ENCODE data around the gene MED26. TPM values are rescaled to one million over a fixed set of nuclear protein-coding genes. Genes with fewer than 3 reads are reported as not detected.

Gene MED26
- total and polyA plus RNA-seq, 9 of the 15 experiments (the other 6 are each of a cell fraction or from before 2014, with no cell fraction given), result 0.71 to 15.1 (median 6.2) TPM

DNA sequence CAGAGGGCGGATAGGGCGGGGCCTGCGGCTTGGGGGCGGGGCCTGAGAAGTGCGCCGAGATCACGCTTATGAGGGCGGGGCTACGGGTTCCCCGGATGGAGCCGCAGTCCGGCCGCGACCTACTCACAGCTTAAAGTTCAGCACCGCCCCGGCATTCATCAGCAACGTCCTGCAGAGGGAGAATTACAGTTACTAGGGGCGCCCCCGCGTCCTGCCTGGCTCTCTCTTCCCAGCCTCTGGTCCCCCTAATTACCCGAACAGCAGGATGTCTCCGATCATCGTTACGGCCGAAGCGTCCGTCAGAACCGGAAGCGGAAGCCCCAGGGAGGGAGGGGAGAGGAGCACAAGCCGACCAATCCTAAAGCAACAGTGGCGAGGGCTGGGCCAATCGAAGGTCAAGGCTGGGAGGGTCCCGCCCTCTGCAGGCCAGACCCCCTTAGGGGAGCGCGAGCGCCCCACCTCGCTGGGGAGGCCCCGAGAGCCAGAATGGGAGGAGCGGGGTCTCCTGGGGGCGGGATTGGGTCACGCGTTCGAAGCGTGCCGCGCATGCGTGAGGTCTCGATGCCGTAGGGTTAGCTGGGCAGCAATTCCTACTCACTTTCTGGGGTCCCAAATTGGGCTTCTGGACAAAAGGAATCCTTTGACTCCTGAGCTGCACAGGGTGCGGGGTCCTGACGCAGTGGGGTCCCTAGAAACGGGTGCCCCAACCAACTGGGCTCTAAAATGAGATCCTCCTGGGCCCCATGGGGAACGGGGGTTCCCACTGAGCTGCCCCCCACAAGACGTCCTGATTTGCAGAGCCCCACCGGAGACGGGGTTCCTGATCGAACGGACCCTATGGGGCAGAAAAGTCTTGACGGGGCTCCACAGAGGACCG lies 32.1 kb upstream of the MED26 start, which contains the start of gene SMIM7:
Gene SMIM7, minus strand, starts transcription at position 313 of the 877 bp plus-strand sequence. Its CDS starts 34 bp downstream, at position 279.
- Histone ChIP-seq H3K79me2 (ENCODE audit: control insufficient read depth, insufficient read depth, low read length) (peaks cover 36% of the 10 kb centered on the region), H3K4me1 (replicated peaks in 1 of 2; ENCODE audit: control insufficient read depth in 2 of 2, insufficient read depth in 2 of 2, low read length in 2 of 2) (peaks cover 19 to 41% of the 10 kb centered on the region in 2 experiments), H2AFZ (ENCODE audit: low read depth, low read length) (peak within 1 kb of the TSS; percentile 99), H3K9me3 (replicated peaks; ENCODE audit: control insufficient read depth, insufficient read depth, low read depth, low read length) (no peaks in the 10 kb centered on the region), H3K9me1 (ENCODE audit: control insufficient read depth, insufficient read depth, low read length) (peaks cover 6% of the 10 kb centered on the region), H3K27me3 (ENCODE audit: control insufficient read depth in 2 of 2, insufficient read depth in 2 of 2, low read length in 2 of 2) (no peaks in the 10 kb centered on the region), H3K36me3 (ENCODE audit: control insufficient read depth, insufficient read depth, low read length) (peaks cover 42% of the 10 kb centered on the region), H3K27ac (ENCODE audit: extremely low read depth, low read depth, low read length) (peak within 1 kb of the TSS; percentile 94), H3K4me2 (ENCODE audit: insufficient read depth, low read length) (peak within 1 kb of the TSS; percentile 96), H3K9ac (ENCODE audit: insufficient read depth in 1 of 2, low read depth in 2 of 2, low read length in 2 of 2) (peak within 1 kb of the TSS; percentile 89 to 94), H3K4me3 (peak within 1 kb of the TSS; percentile 87), H4K20me1 (replicated peaks; ENCODE audit: control insufficient read depth, insufficient read depth, low read length) (peaks cover 10% of the 10 kb centered on the region)
- in situ Hi-C loops (cut with MboI), result no loop called here
- ATAC-seq, result peak; percentile 99
- FAIRE-seq, result peak; percentile 98
- ChIA-PET POLR2A (interaction anchor here (0.9 to 1.1 kb wide), 2 partner anchors 10 to 11 kb away, joined by 3 to 5 read pairs; no protein-coding TSS in a partner anchor), CTCF (ENCODE audit: low intra/inter-chr PET ratio) (no interaction called here)
- intact Hi-C loops (cut with micrococcal nuclease), result no loop called here
- peak; percentile 97 to 100 (median 98) for DNase-seq (ENCODE audit: extremely low read depth in 1 of 4, low spot score in 3 of 4)
- WGBS (ENCODE audit: insufficient coverage, low coverage, missing lambda C conversion rate), result 1% methylated on average over 47 of the region's 60 CpGs
- BruUV-seq (replicated peaks), result TSS peak; percentile 77
- TF ChIP-seq PRDM10 (IDR thresholded peaks at IDR 0.05; ENCODE audit: partially characterized antibody) (peak; percentile 49), ZNF165 (CRISPR knock-in tag; IDR thresholded peaks at IDR 0.05; ENCODE audit: borderline replicate concordance) (no peak), FUS (optimal IDR thresholded peaks at IDR 0.05; ENCODE audit: low read depth, low read length) (no peak), PYGO2 (tag; IDR thresholded peaks at IDR 0.05) (no peak), NR2C2 (CRISPR knock-in tag; IDR thresholded peaks at IDR 0.05) (no peak), NR2C2 (tag; IDR thresholded peaks at IDR 0.05) (peak; percentile 96), ARHGAP35 (IDR thresholded peaks at IDR 0.05; ENCODE audit: partially characterized antibody) (no peak), KHSRP (IDR thresholded peaks at IDR 0.05) (no peak), SAFB (IDR thresholded peaks at IDR 0.05; ENCODE audit: borderline replicate concordance, low read depth, low read length) (no peak), SMARCE1 (IDR thresholded peaks at IDR 0.05) (no peak), NUFIP1 (IDR thresholded peaks at IDR 0.05; ENCODE audit: partially characterized antibody) (no peak)
- TF ChIP-seq, protein P1, sequence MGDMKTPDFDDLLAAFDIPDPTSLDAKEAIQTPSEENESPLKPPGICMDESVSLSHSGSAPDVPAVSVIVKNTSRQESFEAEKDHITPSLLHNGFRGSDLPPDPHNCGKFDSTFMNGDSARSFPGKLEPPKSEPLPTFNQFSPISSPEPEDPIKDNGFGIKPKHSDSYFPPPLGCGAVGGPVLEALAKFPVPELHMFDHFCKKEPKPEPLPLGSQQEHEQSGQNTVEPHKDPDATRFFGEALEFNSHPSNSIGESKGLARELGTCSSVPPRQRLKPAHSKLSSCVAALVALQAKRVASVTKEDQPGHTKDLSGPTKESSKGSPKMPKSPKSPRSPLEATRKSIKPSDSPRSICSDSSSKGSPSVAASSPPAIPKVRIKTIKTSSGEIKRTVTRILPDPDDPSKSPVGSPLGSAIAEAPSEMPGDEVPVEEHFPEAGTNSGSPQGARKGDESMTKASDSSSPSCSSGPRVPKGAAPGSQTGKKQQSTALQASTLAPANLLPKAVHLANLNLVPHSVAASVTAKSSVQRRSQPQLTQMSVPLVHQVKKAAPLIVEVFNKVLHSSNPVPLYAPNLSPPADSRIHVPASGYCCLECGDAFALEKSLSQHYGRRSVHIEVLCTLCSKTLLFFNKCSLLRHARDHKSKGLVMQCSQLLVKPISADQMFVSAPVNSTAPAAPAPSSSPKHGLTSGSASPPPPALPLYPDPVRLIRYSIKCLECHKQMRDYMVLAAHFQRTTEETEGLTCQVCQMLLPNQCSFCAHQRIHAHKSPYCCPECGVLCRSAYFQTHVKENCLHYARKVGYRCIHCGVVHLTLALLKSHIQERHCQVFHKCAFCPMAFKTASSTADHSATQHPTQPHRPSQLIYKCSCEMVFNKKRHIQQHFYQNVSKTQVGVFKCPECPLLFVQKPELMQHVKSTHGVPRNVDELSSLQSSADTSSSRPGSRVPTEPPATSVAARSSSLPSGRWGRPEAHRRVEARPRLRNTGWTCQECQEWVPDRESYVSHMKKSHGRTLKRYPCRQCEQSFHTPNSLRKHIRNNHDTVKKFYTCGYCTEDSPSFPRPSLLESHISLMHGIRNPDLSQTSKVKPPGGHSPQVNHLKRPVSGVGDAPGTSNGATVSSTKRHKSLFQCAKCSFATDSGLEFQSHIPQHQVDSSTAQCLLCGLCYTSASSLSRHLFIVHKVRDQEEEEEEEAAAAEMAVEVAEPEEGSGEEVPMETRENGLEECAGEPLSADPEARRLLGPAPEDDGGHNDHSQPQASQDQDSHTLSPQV (IDR thresholded peaks at IDR 0.05), result no peak
- TF ChIP-seq, protein P2, sequence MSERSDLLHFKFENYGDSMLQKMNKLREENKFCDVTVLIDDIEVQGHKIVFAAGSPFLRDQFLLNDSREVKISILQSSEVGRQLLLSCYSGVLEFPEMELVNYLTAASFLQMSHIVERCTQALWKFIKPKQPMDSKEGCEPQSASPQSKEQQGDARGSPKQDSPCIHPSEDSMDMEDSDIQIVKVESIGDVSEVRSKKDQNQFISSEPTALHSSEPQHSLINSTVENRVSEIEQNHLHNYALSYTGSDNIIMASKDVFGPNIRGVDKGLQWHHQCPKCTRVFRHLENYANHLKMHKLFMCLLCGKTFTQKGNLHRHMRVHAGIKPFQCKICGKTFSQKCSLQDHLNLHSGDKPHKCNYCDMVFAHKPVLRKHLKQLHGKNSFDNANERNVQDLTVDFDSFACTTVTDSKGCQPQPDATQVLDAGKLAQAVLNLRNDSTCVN (CRISPR knock-in tag; IDR thresholded peaks at IDR 0.05), result no peak

Data from K562 (cell line).